ENCODE measurements around the gene FBXW2. TPM values are rescaled to one million over a fixed set of nuclear protein-coding genes. Genes with fewer than 3 reads are reported as not detected.

Gene FBXW2
- total and polyA plus RNA-seq, 10 of the 15 experiments (the other 5 are each of a cell fraction or from before 2014, with no cell fraction given), result 2.9 to 56.9 (median 39.1) TPM

- no peak for TF ChIP-seq CUX1 (IDR thresholded peaks at IDR 0.05; ENCODE audit: insufficient replicate concordance, low read depth, low read length)
- TF ChIP-seq RUNX3 (IDR thresholded peaks at IDR 0.05; ENCODE audit: low read length), result 0 out of 2 replicates have a peak, but pooled peaks have one; percentile 0
- TF ChIP-seq CTCF (IDR thresholded peaks at IDR 0.05 in 2 of 3, conservative IDR thresholded peaks at IDR 0.05 in 1 of 3; ENCODE audit: control insufficient read depth in 2 of 3, extremely low read depth in 1 of 3, insufficient read depth in 1 of 3, low read depth in 3 of 3, low read length in 3 of 3), result no peak
- TF ChIP-seq SKIL (IDR thresholded peaks at IDR 0.05; ENCODE audit: low read depth, poor library complexity, severe bottlenecking), result no peak
- TF ChIP-seq ZBTB33 (IDR thresholded peaks at IDR 0.05), result no peak
- TF ChIP-seq EED (IDR thresholded peaks at IDR 0.05; ENCODE audit: low read depth), result no peak
- TF ChIP-seq E2F8 (IDR thresholded peaks at IDR 0.05; ENCODE audit: low read depth, partially characterized antibody), result no peak
- 0 out of 2 replicates have a peak, but pooled peaks have one; percentile 56 for TF ChIP-seq CREB1 (IDR thresholded peaks at IDR 0.05; ENCODE audit: low read depth)
- no peak for TF ChIP-seq MLLT1 (IDR thresholded peaks at IDR 0.05)
- TF ChIP-seq IKZF1 (conservative IDR thresholded peaks at IDR 0.05), result peak; percentile 71
- no peak for TF ChIP-seq PAX5 (IDR thresholded peaks at IDR 0.05; ENCODE audit: borderline replicate concordance, low read depth, low read length)
Observed at GRCh38 chr9:120714088-120714845, 78.9 kb downstream of the FBXW2 start, which contains the start of gene MEGF9 (continued).

Measured in GM12878 (cell line).